ENCODE results near the gene UPP1.

GRCh38 chr7:48132792-48133191 lies 43.7 kb downstream of the UPP1 start:
- no peak for TF ChIP-seq CTCF (IDR thresholded peaks at IDR 0.05; ENCODE audit: low read length)
- TF ChIP-seq EZH2 (IDR thresholded peaks at IDR 0.05; ENCODE audit: borderline replicate concordance, low read length): no peak

Data from OCI-LY1 (cell line).